GM12874 (cell line): ENCODE data around the gene ALDH1A3.

Experiments
- CTCF ChIP-seq: IDR thresholded peaks from 2 replicates; pipeline ENCODE4 v1.5.1; 2011; ENCODE audit warnings: low read depth, mild to moderate bottlenecking, control low read depth, low read length, moderate library complexity; ENCODE audit not compliant: insufficient read depth

ALDH1A3 gene

DNA sequence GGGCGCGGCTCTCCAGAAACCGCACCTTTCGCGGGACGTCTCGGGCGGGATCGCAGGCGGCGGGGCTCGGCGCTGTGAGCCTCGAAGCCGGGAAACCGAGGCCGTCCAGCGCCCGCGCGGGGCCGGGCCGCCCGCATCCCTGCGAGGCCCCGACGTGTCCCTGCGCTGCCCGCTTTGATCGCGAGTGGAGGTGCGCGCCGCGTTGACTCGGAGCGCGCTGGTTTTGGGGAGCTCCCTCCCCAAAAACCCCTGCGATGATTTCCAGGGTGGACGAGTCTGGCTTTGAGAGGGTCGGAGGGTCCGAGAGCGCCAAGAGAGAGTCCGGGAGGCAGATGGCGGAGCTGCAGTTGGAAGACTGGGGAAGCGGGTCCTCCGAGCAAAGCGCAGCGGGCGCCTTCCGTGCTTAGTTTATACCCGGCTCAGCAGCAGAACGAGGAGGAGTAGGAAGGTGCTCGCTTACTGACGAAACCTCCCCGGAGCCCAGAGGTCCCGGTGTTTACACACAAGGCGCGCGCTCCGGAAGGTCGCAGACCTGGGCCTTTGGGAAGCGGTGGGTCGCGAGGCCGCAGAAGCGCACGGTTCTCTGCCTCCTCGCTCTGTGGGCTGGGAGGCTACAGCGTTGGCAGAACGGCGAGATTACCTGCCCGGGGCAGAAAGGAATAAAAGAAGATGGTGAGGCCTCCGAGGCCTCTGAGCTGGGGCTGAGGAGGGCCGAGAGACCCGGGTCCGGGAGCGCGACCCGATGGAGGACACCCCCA is 687 bp downstream of the ALDH1A3 start:
- no peak for TF ChIP-seq CTCF

DNA sequence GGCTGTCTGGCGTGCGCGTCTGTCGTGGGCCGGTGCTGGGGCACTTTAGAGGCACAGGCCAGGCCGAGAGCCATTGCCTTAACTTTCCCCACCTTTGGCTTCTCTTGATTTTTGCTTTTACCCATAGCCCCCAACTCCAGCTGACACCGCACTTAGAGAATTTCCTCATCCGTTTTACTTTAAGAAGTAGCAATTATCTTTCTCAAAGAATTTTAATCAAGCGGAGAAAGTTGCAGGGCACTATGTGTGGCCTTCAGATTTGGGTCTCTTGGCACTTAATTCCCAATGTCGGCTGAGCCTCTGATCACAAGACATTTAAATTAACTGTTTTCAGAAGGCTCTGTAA is 1.2 kb downstream of the ALDH1A3 start:
- TF ChIP-seq CTCF = no peak

GRCh38 chr15:100881573-100882336 is 2.1 kb downstream of the ALDH1A3 start:
- no peak for TF ChIP-seq CTCF

DNA sequence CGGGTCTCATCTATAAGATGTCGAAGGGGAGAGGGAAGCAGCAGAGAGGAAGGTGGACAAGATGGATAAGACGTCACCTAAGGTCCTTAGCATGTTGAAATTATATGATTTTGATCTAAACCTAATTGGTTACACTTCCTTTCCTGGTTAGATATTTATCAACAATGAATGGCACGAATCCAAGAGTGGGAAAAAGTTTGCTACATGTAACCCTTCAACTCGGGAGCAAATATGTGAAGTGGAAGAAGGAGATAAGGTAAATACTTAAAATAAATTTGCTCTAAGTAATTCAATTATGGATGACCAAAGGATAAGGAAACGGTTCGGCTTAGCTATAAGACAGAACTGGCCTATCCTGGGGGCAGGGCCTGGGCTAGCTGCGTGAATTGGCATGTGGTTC is 5.5 kb downstream of the ALDH1A3 start:
- TF ChIP-seq CTCF = no peak

DNA sequence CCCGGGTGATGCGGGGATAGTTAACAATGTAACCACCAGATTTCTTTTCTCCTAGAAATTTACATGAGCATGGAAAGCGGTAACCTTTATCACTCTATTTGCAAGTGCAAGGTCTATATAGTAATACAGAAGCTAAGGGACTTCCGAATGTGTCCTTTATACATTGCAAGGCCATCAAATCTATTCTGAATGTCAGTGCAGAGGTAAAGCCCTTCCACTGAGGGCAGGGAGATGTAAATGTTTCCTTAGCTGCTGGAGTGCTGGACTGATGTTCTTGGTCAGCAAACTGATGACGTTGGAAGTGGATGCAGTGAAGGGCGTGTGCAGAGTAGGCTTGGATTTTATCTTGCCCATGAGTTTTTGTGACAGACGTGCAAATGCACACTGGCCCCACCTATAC is 6.2 kb downstream of the ALDH1A3 start:
- no peak for TF ChIP-seq CTCF

- no peak for TF ChIP-seq CTCF
These were observed 7.7 kb downstream of the ALDH1A3 start for GRCh38 chr15:100887211-100887913.

DNA sequence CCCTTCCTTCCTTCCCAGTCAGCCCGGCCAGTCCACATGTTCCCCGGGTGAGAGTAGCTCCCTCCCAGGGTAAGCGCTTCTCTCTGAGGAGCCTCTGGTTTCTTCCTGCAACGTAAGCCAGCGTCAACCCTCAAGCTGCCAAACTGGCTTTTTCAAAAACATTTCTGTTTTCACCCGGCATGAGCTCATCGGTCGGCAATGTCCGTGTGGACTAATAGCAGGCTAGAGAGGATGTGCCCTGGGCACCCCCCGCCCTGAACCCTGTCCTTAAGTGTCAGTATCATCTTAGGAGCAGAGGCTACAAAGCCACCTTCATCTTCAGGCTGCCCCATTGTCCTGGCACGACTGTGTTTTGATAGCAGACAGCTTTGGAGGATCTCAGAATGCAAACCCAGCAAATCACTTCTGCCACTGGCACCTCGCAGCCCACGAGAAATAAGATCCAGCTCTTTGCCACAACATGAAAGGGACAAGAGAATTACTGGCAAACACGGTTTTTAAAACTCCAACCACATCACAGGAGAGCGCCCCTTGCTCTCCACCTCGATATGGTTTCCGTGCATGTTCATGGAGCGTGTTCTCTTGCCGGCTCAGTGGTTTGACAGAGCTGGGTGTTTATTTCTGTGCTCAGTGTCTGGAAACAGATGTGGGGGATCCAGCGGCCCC is 9.9 kb downstream of the ALDH1A3 start:
- TF ChIP-seq CTCF = no peak
